GM12875 (cell line): ENCODE results near the gene SCEL.

Experiments
- H3K4me3 ChIP-seq: one replicate; pipeline ENCODE4 v1.5.1; 2011; ENCODE audit warnings: low read depth, low read length, control low read depth
- TF ChIP-seq, protein P1 (sequence below): IDR thresholded peaks from 2 replicates; pipeline ENCODE4 v1.5.1; 2011; ENCODE audit warnings: low read depth, mild to moderate bottlenecking, control low read depth, inconsistent platforms, low read length, moderate library complexity, borderline replicate concordance; ENCODE audit not compliant: insufficient read depth

Gene SCEL

DNA sequence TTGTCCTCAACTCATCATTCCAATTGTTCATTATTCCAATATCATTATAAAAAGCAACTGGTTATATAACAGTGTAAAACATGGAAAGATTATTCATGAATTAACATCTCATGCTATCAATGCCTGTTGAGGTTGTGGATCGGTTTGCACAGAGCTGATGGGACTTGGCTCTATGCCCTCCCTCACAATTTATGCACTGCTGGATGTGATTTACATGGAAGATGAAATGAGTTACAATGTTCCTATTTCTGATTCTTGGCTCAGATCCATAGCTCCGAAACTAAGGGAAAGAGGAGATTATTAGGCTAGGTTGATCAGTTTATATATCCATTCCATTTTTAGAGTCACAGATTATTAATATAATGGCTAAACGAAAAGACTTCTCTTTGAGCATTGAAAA lies 38.6 kb downstream of the SCEL start:
- H3K4me3 ChIP-seq, result no peak overlapping the region
- TF ChIP-seq, protein P1, sequence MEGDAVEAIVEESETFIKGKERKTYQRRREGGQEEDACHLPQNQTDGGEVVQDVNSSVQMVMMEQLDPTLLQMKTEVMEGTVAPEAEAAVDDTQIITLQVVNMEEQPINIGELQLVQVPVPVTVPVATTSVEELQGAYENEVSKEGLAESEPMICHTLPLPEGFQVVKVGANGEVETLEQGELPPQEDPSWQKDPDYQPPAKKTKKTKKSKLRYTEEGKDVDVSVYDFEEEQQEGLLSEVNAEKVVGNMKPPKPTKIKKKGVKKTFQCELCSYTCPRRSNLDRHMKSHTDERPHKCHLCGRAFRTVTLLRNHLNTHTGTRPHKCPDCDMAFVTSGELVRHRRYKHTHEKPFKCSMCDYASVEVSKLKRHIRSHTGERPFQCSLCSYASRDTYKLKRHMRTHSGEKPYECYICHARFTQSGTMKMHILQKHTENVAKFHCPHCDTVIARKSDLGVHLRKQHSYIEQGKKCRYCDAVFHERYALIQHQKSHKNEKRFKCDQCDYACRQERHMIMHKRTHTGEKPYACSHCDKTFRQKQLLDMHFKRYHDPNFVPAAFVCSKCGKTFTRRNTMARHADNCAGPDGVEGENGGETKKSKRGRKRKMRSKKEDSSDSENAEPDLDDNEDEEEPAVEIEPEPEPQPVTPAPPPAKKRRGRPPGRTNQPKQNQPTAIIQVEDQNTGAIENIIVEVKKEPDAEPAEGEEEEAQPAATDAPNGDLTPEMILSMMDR, result no peak

DNA sequence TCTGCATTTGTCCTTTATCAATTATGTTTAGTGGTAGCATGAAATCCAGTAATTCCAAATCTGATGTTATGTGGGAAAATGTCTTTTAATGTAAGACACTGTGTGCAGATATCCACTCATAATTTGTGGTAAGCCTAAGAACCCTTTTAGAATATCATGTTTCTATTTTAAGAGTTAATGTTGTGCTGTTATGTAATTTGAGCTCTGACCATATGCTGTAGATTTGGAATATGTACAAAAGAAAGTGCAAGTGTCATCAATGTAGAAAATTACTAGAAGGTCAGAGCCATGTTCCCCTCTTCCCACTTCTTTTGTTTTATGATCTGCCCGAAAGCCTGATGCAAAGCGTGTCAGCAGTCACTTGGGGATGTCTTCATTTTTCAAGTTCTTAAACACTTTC lies 44.5 kb downstream of the SCEL start:
- no peak overlapping the region for H3K4me3 ChIP-seq

DNA sequence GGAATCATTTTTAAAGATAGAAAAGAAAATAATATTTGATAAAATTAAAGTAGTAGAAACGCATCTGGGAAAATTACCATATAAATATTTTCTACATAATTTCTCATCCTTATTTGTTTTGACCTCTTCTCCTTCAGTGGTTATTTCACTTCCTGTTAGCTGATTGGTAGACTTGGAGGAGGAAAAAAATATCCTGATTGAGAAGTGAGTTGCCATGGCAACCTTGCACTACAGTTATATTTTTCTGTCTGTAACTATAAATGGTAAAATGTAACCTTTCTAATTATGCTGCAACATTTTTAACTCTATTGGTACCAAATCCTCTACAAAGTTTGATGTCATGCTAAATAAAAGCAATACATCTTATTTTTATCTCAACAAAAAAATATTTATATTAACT lies 45.2 kb downstream of the SCEL start:
- TF ChIP-seq, protein P1, result no peak
- H3K4me3 ChIP-seq, result no peak overlapping the region

More for the DNA sequence above, 44.5 kb downstream of the SCEL start:
- TF ChIP-seq, protein P1, result no peak

DNA sequence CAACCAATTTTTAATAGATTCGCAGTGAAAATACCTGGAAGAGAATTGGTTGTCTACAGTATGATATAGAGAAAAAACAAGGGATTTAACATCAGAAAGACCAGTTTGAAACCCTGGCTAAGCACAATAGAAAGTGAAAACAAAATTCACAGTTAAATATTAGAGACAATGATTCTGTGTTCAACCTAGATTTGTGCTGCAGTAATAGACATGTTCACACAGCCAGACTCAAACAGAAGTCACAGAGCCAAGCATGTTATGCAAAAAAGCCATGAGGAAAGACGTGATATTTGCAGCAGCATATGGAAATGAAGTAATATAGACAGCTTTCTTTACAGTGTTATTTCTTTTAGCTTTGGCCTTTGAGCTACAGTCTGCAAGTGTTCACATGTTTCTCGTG lies 48.1 kb downstream of the SCEL start:
- no peak overlapping the region for H3K4me3 ChIP-seq
- TF ChIP-seq, protein P1, result no peak

DNA sequence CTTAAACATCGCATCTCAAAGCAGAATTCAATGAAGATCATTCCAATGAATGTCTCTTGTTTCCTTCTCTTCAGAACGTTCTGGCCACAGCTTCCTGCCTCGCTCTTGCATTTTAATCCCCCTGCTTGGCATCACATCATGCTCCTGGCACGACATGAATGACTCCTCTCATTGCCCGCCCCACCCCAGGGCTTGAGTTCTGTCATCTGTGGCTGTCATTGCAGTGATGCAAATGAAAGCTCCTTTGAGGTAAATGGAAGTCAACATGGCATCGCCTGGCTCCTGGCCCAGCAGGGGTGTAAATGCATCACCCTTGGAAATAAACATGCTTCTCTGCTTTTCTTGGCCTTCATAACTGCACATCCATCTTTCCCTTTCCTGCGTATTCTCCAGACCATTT lies 48.6 kb downstream of the SCEL start:
- no peak overlapping the region for H3K4me3 ChIP-seq
- TF ChIP-seq, protein P1, result no peak

DNA sequence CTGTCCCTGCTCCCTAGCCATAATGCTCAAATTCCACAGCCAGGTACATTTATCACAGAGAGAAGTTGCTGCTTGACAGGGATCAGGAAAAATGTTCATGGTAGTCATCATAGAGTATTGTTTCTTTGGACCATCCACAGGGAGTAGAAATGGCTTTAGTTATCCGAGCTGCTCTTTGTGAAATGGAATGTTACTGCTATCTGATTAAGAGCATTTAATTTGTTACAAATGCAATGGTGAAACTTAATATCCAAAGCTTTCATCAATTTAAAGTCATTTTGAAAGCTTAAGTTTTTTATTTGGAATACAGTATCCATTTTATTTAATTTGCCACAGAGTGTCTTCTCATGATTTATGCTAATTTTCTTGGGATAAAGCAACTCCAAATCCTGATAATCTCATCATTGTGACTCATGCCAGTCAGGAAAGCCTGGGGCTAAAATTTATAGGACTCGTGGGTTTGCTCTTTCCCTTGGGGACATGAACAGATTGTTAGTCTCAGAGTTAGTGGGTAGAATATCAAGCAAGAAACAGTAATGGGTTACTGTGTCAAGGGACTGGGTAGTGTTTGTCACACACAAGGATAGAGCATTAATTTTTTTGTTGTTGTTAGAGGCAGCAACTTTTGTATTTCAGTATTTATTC lies 59.8 kb downstream of the SCEL start:
- no peak overlapping the region for H3K4me3 ChIP-seq
- TF ChIP-seq, protein P1, result no peak

DNA sequence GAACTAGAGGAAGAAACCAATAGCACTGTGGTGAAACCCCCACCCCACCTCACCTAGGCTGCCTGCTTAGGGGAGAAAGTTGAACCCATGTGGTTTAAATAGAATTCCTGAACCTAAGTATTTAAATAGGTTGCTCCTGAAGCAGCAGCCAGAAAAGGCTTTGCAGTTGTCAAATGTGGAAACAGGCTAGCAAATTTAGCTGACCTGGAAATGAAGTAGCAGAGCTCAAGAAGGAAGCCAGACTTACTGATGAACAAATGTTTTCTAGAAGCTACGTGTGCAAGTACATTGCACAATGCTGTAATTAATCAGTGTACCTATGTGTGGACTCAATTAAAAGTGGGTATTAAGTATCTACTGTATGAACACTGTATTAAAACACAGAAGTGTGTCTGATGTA lies 61.3 kb downstream of the SCEL start:
- no peak overlapping the region for H3K4me3 ChIP-seq
- TF ChIP-seq, protein P1, result no peak
